Kasumi-1 (cell line): ENCODE data around the gene KMT2C.

Experiments
- DNase-seq, 2 experiments: peaks; one replicate each; lab custom pipeline; 2025; lab: John Stamatoyannopoulos, UW

The KMT2C gene

DNA sequence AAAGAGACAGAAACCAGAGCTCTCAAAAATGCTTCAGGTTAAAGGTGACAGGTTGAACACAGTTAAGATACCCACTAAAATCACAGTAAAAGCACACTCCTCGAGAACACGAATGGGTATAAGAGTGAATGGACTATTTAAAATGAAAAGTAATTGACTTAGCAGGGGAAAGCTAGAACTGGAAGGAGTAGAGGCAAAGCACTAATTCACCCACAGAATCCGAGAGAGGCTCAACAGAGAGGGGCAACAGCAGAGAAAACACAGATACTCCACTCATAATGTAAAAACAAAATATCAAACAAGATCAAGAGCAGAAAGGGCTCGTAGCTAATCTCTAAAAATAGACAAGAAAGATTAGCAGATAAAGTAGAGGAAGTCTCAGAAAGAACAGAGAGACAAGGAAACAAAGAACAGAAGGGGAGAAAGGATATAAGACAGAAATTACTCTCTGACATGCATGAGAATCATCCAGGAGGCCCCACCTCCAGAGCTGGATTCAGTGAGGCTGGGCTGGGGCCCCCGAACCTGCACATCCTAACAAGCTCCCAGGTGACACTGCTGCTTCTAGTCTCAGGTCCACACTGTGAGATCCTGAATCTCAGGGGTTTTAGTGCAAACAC, 292.7 kb downstream of the KMT2C start:
- DNase-seq = no peak

- no peak for DNase-seq
Measured at GRCh38 chr7:152140560-152140959, 295.2 kb downstream of the KMT2C start.

DNA sequence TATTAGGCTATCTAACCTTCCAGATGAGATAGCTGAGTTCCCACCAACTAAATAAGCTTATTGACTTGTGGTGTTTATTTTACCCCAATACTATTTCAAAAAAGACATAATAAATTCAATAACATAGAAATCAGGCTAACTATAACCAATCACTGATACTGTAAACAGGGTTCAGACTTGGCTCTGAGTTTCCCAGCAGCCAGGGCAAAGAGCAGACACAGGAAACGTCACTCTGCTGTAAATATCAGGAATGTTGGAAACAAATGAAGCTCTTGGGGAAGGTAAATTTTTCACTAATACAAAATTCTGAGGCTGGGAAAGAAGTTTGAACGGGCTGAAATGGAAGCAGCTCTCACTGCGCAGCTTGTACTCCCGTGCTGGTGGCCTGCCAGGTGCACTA, 295.7 kb downstream of the KMT2C start:
- no peak for DNase-seq

DNA sequence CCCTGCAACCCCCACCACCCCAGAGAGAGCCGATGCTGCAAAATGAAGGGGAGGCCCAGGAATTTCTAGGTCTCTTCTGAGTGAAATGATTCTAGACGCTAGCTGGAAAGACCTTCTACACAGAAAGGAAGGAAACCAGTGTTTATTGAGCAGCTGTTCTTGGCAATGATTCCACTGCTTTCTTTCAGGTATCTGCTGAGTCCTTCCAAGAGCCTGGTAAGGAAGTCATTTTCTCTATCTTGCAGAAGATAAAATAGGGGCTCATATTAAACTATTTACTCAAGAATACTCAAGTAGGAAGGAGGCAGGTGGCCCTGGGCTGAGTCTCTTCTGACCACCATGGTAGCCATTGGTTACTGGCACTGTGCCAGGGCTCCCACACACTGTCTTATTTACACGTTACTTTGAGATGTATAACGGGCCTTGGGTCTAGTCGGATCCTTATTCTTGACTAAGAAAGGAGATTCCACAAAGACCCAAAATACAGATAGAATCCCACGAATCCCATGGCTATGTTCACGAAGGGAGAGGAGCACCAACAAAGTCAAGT, 298.3 kb downstream of the KMT2C start:
- DNase-seq = no peak

DNA sequence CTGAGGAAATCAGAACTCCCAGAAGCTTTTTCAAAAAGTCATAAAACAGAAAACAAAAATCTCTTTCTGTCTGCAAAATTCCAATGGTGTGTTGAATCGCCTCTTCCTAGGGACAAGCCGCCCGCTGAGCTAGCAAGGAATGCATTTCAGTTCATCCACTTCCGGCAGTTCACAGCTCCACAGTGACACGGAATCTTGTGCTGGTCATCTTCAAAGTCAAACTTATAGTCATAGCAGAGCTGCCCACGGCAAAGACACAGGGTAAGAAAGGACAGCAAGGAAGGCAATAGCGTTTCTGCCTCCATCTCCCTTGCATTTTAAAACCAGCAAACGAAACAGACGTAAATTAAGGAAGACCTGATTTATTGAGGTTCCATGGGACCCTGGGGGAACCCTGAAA, 299.1 kb downstream of the KMT2C start:
- no peak for DNase-seq

GRCh38 chr7:152133804-152134203, 302.0 kb downstream of the KMT2C start:
- no peak for DNase-seq

DNA sequence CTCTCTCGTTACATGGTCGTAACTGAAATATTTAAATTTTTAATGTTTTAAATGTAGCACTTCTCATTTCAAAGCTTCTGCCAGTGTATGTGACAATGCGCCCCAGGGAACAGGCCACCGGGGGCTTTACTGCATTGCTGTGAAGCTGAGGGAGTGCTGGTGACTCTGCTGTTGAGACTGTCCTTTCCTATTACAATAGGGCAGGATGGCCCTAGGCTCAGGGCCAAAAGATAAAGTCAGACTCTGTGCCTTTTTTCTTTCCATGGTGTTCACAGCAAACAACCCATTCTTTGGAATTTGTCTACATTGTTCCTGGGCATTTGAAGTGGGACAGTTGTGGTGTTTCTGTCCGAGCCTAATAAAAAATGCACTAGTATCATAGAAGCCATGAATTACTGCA, 303.0 kb downstream of the KMT2C start:
- no peak for DNase-seq

DNA sequence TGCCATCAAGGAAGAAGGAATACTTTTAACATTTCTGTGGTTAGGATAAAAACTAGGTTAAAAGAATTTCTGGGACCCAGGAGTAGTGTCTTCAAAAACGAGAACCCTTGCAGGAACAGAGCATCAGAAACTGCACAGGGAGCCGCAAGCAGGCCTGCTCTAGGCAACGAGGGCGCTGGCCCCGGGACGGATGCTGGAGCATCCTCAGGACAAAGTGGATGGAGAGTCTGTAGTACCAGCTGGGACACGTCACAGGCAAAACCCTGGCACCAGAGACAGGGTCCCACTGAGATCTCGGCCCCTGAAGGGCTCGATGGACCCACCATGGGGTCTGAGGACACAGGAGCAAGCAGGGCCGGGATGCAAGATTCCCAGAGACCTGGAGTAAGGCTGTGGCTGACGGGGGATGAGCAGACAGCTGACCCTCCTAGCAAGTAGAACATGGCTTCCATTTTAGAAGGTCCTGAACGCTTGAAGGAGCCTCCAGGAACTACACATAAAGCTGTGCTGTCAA, 303.8 kb downstream of the KMT2C start:
- no peak for DNase-seq

DNA sequence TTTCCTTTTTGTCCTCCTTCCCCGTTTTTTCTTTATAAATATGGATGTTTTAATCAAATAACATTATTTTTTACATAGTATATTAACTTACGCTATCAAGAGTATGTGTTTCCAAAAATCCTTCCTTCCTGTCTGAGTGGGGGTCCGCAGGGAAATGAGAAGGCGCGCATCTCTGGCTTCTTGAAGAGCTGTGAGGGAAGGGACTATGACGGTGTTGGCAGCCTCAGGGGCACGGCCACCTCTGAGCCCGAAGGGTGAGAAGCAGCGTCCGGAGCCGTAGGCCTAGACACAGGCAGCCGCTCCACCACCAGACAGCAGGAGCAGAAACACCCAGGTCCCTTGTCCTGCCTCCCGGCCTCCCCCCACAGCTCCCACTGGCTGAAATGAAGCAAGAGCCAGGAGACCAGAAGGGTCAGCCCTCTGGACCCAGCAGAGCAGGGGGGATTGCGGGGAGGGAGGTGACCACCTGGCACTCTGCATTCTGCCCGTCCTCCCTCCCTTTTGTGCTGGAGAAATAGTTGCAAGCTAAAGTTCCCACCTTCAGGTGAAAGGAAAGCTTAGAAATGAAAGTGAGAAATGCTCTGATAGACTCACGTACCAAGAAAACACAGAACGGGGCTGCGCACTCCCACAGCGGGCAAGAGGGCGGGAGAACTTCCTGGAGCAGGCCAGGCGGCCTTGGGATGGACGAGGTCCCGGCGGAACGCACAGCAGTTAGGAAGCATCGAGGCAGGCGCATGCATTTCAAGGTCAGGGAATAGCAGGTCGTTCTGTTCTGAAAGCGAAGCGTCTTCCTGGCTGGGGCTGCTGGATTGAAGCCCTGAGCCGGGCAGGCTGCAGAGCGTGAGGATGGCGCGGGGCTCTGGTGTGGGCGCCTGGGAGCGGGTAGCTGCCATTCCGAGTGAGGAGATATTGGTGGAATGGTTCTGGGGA, 304.9 kb downstream of the KMT2C start:
- DNase-seq = no peak

DNA sequence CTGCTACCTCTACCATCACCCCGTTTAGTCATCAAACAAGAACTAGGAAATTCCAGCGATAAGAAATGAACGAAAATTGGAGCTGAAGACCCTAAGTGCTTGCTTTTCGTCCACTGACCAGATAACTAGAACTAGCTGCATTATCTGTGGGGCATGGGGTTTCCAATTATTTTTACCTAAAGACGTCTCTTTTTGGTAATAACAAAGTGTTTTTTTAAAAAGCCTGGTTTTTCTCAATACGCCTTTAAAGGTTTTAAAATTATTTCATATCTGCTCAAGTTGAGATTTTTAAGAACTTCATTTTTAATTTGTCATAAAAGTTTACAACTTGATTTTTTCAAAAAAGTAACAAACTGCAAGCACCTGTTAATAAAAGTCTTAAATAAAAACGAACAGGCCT, 306.1 kb downstream of the KMT2C start:
- no peak for DNase-seq

DNA sequence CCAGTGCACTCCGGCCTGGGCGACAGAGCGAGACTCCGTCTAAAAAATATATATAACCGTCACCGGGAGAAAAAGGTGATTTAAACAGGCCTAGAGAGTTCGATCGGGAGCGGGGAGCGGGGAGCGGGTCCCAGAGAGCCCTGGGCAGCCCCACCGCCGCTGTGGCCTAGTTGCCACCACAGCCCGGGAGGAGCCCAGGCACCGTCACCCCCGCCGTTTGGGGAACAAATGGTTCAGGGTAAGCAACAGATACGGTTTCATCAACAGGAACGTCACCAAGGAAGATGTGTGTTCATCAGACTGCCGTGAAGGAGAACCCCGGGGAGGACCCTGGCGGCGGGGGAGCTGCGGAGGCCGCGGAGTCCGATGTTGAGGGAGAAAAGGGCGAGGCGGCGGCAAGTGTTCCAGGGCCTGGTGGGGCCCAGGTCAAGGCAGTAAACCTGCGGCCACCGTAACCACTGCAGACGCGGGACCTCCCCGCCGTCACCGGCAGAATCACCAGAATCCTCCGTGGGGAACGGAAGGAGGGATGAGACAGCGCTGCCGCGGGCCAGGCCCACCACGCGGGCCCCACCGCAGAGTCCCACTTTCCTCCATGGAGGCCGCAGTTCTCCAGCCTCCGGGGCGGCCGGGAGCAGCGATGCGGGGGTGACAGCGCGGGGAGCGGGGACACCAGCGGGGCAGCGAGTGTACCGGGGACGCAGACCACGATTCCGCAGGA, 306.9 kb downstream of the KMT2C start:
- DNase-seq = no peak

GRCh38 chr7:152128252-152128651, 307.6 kb downstream of the KMT2C start:
- no peak for DNase-seq

DNA sequence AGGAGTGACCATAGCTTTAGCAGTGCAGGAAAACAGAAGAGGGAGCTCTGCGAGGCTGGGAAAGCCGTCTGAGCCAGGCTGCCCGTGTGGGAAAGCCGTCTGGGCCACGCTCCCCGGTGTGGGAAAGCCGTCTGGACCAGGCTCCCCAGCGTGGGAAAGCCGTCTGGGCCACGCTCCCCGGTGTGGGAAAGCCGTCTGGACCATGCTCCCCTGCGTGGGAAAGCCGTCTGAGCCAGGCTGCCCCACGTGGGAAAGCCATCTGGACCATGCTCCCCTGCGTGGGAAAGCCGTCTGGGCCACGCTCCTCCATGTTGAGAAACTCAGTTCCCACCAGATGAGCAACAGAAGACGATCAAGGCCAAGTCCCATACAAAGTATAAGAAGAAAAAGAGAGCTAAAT, 308.6 kb downstream of the KMT2C start:
- no peak for DNase-seq

- DNase-seq = no peak
Measured at GRCh38 chr7:152126741-152127140, 309.1 kb downstream of the KMT2C start.

DNA sequence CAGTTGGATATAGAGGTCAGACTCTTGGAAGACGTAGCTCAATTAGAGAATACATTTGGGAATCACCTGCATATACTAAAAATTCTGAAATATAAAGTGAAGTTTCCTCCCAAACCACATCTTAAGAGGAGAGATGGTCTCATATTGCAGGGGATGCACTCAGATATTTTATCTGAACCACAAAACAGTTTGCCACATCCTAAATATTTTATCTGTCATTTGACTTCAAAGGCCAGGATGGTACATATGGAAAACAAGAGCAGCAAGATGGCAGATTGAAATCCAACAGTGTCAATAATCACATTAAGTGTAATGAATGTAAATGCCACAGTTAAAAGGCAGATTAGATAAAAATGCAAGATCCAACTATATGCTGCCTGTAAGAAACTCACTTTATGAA, 313.3 kb downstream of the KMT2C start:
- no peak for DNase-seq

GRCh38 chr7:152121432-152121831, 314.4 kb downstream of the KMT2C start:
- no peak for DNase-seq

GRCh38 chr7:152120776-152121175, 315.0 kb downstream of the KMT2C start:
- DNase-seq = no peak

DNA sequence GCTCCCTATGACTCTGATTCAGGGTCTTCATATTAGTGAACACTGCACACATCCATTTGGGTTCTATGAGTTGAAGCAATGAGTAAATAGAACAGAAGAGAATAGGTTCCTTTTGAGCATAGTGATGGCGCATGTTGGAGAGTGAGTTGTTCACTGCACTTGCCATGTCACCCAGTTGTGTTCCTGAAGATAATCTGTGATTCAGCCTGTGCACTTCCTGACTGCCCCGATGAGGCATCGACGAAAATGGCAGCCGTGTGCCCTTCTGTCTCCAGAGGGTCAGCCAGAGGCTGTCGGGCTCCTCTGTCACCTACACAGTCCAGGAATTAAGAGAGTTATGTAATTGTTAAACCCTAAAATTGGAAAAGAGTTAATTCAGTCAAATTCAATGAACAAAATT, 315.6 kb downstream of the KMT2C start:
- no peak for DNase-seq

DNA sequence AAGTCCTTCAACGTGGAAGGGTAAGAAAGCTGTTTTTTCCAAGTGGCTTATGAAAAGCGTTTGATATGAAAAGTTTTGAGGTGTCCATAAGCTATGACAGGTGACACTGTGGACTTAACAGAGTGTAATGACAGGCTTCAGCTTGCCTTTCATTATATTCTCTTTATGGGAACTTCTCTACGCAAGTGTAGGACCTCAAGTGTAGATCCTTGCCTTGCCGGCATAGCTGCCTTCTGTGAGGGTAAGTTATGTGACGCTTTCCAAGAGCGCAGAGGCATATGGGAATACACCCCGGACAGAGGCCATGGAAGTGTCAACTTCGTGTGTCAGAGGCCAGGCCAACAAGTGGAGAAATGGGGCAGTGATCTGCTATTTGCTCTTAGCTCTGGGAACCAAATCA, 318.4 kb downstream of the KMT2C start:
- no peak for DNase-seq

DNA sequence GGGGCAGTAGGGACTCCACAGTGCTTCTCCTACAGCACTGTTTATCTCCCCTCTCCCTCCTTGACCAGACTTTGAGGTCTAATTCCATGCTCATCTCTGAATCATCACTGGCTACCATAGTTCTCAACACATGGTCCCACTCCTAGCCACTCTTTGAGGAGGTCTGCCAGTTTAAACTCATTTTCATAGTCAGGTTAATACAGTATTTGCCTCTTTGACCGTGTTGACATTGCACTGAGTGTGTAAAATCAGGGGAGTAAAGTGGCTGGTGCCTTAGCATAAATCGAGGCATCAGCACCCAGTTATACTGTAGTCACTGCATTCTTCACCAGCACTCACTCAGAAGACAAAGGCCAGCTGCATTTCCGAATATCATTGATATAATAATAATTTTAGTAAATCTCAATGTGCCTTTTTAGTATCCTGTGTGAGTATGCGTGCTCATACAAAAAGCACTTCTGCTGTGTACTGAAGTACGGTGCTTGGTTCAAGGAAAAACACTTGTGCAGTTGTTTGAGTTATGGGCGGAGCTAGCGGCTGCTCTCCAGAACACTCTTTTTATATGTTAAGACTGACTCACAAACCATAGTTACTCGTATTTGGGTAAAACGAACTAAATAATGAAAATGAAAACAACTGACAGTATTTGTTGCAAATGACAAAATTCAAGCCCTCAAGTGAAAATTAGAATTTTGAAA, 320.6 kb downstream of the KMT2C start:
- no peak for DNase-seq

DNA sequence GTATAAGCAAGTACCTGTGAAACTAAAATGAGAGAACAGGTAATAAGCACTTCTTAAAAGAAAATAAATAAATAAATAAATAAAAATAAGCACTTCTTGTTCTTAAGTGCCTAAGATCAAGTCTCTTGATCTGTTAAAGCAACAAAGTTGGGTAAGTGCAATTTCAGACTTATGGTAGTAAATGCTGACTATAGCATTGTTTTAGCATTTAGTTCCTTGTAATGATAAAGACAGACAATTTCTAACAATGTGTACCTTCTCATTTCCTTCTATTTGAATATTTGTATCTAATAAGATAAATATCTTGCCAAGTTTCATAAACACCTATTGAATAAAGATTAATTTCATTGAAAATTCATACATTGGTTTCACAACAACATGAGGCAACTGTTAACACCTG, 323.0 kb downstream of the KMT2C start:
- DNase-seq = no peak

DNA sequence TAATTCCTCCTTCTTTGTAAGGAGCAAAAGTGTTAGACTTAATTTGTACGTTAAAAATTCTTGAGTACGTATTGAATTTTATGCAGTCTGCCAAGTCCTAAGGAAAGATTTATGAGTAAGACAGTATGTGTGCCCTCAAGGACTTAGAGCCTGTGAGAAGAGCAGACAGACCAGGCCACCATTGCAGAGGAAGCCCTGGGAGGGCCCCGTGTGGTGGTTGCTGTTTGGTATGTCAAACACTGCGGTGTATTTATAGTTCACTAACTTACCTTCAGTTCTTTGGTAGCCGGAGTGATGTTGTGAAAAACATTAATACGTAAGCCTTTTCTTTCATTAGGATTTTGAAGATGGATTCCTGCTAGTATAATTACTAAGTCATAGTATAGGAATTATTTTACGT, 327.4 kb downstream of the KMT2C start:
- DNase-seq = no peak
